Adrenal gland (tissue), 5 donors: Measurements from ENCODE around the gene LAYN.

Source experiments
- CTCF ChIP-seq, 6 experiments: fragments of 450-650 bp in 4 of 6; fragments of 200-600 bp in 2 of 6; sonication (generic) in 1 of 6; IDR thresholded peaks; 1 replicate in 5 of 6; 2 replicates in 1 of 6; pipeline versions ENCODE4 v1.5.1 to v1.8.0; 2016 to 2021; ENCODE audit warnings: antibody characterized with exemption in 6 of 6, mild to moderate bottlenecking in 2 of 6, moderate library complexity in 1 of 6
- POLR2A ChIP-seq, 2 donors: fragments of 450-650 bp; IDR thresholded peaks; one replicate each; pipeline ENCODE4 v1.6.1; 2017; ENCODE audit warnings: antibody characterized with exemption in 2 of 2, mild to moderate bottlenecking in 2 of 2, moderate library complexity in 1 of 2
- donor health status: DM: no; HTN: no; CAD: no.

DNA sequence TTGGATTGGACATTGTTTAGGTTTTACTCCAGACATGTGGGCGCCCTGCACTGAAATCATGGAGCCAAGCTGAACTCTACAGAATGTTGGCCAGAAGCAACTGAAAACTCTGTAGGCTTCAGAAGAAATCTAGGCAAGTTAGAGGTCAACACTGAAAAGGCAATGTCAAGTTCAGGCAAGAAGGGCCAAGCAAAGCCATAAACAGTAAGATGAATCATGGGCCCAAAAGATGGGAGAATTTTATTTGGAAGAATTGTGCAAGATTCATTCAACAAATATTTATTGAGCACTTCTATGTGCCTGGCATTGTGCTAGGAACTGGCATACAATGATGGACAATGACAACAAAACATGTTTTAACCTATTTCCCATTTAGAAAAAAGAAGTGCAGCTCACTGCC is 15.1 kb upstream of the LAYN start:
- no peak for TF ChIP-seq CTCF (IDR thresholded peaks at IDR 0.05)
- no peak for TF ChIP-seq POLR2A (IDR thresholded peaks at IDR 0.05)
